ENCODE measurements around the gene TBC1D4. TPM values are rescaled to one million over a fixed set of nuclear protein-coding genes. Genes with fewer than 3 reads are reported as not detected.

The TBC1D4 gene
- total RNA-seq, 2 donors from 2014 or later, result 27.6 to 56.1 TPM

DNA sequence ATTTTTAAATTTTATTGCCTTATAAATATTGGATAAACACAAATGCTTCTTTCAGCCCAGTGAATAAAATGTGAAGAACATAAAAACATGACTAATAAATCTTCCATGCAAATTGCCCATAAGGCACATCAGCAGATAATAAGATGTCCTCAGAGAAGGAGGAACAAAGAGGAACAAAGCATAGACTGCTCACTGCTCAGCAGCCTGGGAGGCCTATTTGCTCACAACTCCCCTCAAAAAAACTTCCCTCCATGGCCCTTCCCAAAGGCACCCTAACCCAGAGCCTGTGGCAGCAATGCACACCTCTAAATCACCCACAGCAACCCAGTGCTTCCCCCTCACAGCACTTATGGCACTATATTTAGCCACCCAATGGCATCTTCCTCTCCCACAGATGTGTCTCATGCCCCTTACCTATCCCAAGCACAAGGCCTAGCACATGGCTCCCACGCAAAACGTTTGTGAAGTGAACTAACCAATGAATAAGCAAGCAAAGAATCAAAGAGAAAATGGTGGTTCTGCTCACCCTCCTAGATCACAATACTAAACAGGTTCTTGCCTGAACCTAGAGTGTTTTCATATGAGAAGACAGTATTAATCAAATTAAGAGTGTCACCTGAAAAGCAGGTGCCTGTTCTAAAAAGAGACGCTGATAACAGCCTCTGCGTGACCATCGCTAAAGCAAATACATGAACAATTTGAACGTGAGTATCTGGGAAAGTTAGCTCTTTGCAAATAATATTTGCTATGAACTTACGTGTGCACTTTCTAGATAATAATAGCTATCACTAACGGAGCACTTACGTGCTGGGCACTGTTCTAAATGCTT lies 96.9 kb downstream of the TBC1D4 start:
- Histone ChIP-seq H3K27ac (no peak overlapping the region), H3K36me3 (no peaks in the 10 kb centered on the region), H3K9me3 (no peaks in the 10 kb centered on the region), H3K4me1 (replicated peaks) (no peaks in the 10 kb centered on the region), H3K4me3 (no peak overlapping the region), H3K27me3 (replicated peaks; ENCODE audit: insufficient read depth) (no peaks in the 10 kb centered on the region)
- DNase-seq (ENCODE audit: low spot score), result no peak
- intact Hi-C loops (cut with DNase I), result no loop called here
- 70% methylated on average over 9 of the region's 9 CpGs for WGBS
- no peak for TF ChIP-seq POLR2A (IDR thresholded peaks at IDR 0.05)
- TF ChIP-seq POLR2AphosphoS5 (IDR thresholded peaks at IDR 0.05), result no peak
- TF ChIP-seq, protein P1, sequence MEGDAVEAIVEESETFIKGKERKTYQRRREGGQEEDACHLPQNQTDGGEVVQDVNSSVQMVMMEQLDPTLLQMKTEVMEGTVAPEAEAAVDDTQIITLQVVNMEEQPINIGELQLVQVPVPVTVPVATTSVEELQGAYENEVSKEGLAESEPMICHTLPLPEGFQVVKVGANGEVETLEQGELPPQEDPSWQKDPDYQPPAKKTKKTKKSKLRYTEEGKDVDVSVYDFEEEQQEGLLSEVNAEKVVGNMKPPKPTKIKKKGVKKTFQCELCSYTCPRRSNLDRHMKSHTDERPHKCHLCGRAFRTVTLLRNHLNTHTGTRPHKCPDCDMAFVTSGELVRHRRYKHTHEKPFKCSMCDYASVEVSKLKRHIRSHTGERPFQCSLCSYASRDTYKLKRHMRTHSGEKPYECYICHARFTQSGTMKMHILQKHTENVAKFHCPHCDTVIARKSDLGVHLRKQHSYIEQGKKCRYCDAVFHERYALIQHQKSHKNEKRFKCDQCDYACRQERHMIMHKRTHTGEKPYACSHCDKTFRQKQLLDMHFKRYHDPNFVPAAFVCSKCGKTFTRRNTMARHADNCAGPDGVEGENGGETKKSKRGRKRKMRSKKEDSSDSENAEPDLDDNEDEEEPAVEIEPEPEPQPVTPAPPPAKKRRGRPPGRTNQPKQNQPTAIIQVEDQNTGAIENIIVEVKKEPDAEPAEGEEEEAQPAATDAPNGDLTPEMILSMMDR (IDR thresholded peaks at IDR 0.05), result no peak

DNA sequence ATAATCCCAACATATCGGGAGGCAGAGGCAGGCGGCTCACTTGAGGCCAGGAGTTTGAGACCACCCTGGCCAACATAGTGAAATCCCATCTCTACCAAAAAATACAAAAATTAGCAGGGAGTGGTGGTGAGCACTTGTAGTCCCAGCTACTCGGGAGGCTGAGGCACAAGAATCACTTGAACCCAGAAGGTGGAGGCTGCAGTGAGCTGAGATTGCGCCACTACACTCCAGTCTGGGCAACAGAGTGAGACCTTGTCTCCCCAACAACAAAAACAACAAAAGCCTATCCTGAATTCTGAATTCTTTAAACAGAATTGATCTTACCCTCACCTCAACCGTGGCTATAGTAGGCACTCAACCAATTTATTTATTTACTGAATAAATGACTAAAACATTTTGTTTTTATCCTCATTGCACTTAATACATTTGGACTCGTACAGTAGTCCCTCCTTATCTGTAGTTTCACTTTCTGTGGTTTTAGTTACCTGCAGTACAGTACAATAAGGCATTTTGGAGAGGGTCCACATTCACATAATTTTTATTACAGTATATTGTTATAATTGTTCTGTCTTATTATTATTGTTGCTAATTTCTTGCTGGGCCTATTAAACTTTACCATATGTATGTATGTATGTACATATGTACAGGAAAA lies 98.8 kb downstream of the TBC1D4 start:
- DNase-seq (ENCODE audit: low spot score), result no peak
- TF ChIP-seq, protein P1 (IDR thresholded peaks at IDR 0.05), result no peak
- TF ChIP-seq POLR2A (IDR thresholded peaks at IDR 0.05) (no peak), POLR2AphosphoS5 (IDR thresholded peaks at IDR 0.05) (no peak)
- intact Hi-C loops (cut with DNase I), result no loop called here
- no peaks in the 10 kb centered on the region for H3K4me1 ChIP-seq (replicated peaks)
- H3K36me3 ChIP-seq, result no peaks in the 10 kb centered on the region
- no peak overlapping the region for H3K4me3 ChIP-seq
- H3K27ac ChIP-seq, result no peak overlapping the region
- H3K9me3 ChIP-seq, result no peaks in the 10 kb centered on the region
- no peaks in the 10 kb centered on the region for H3K27me3 ChIP-seq (replicated peaks; ENCODE audit: insufficient read depth)
- 92% methylated on average over 6 of the region's 6 CpGs for WGBS

DNA sequence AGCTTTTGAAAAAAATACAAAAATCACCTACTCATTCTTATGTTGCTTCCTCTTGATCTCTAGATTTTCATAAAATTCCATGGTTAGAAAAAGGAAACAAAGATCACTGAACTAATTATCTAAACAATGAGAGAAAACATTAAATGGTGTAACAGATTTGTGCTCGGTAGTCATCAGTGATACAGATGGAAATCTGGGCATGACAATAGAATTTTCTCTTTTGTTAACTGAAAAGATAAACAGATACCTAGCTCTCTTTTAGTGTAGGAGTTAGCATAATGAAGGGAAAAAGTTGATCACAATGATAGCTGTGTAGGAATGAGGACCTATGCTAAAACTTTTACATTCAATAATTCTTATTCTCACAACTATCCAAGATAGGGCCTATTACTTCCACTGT lies 103.7 kb downstream of the TBC1D4 start:
- Histone ChIP-seq H3K27ac (no peak overlapping the region), H3K4me3 (no peak overlapping the region), H3K9me3 (no peaks in the 10 kb centered on the region), H3K27me3 (replicated peaks; ENCODE audit: insufficient read depth) (no peaks in the 10 kb centered on the region), H3K4me1 (replicated peaks) (no peaks in the 10 kb centered on the region), H3K36me3 (no peaks in the 10 kb centered on the region)
- WGBS, result 81% methylated on average over 1 of the region's 1 CpG
- intact Hi-C loops (cut with DNase I), result no loop called here
- TF ChIP-seq POLR2A (IDR thresholded peaks at IDR 0.05) (no peak), POLR2AphosphoS5 (IDR thresholded peaks at IDR 0.05) (no peak)
- TF ChIP-seq, protein P1 (IDR thresholded peaks at IDR 0.05), result no peak
- DNase-seq (ENCODE audit: low spot score), result no peak

DNA sequence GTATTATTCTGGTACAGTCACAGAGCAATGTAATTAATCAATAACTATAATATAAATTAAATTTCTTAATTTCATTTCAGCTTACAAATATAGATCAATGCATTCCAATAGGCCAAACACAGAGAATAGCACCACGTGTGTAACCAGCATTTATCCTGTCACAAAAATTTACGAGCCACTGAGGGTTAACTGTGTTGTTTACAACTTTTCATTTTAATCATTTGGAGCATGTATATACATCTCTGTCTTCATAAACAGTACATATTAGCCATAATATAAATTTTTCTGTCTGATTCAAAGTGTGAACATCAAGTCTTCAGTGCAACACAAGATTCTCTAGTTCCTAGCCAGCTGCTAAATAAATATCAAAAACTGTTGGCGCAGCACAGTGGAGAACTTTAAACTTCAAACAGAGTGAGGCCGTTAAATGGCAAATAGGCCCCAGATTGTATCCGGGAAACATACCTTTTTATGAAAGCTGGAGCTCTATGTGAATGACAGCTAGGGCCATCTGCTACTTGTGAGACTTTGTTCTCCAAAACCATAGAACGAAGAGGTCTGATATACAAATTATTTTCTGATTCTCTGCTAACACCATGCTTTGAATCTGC lies 105.1 kb downstream of the TBC1D4 start:
- no peaks in the 10 kb centered on the region for H3K4me1 ChIP-seq (replicated peaks)
- no peaks in the 10 kb centered on the region for H3K9me3 ChIP-seq
- peak; percentile 11 for TF ChIP-seq POLR2AphosphoS5 (IDR thresholded peaks at IDR 0.05)
- TF ChIP-seq, protein P1 (IDR thresholded peaks at IDR 0.05), result no peak
- no peaks in the 10 kb centered on the region for H3K27me3 ChIP-seq (replicated peaks; ENCODE audit: insufficient read depth)
- intact Hi-C loops (cut with DNase I), result no loop called here
- no peak overlapping the region for H3K4me3 ChIP-seq
- WGBS, result 75% methylated on average over 6 of the region's 6 CpGs
- no peak for DNase-seq (ENCODE audit: low spot score)
- no peaks in the 10 kb centered on the region for H3K36me3 ChIP-seq
- H3K27ac ChIP-seq, result peak overlapping the region in 1 of 2 donors; percentile 26

Data from prostate gland (tissue), 2 donors.